H1 (cell line): Measurements from ENCODE around the gene MYO1D. TPM values are rescaled to one million over a fixed set of nuclear protein-coding genes. Genes with fewer than 3 reads are reported as not detected.

ENCODE experiments used
- CTCF ChIA-PET: fragments of 300-600 bp; sonication (Branson Sonifier 250); formaldehyde crosslinking; loops from one replicate; lab custom pipeline; 2021; ENCODE audit not compliant: partially characterized antibody; lab: Charles Lee
- POLR2A ChIA-PET: fragments of 300-600 bp; sonication (Branson Sonifier 250); formaldehyde crosslinking; loops from one replicate; lab custom pipeline; 2021; ENCODE audit warnings: inconsistent platforms; ENCODE audit not compliant: partially characterized antibody; lab: Charles Lee
- DNase-seq, 2 experiments: peaks; one replicate each; pipeline versions ENCODE4 v3.0.0 to v3.0.0-alpha.2; 2010 to 2022; ENCODE audit warnings: low spot score in 2 of 2, low read depth in 1 of 2, mixed read lengths in 1 of 2
- FAIRE-seq: peaks from 2 replicates; lab custom pipeline; 2011; peaks lifted over from hg19 to GRCh38; lab: Jason Lieb, UNC
- H2AFZ ChIP-seq: 2 replicates; pipeline ENCODE4 v1.8.1; 2012; ENCODE audit warnings: low read length, inconsistent platforms
- H2AK5ac ChIP-seq: 2 replicates; pipeline ENCODE4 v1.6.1; 2013; ENCODE audit warnings: low read depth, low read length
- H2BK120ac ChIP-seq: replicated peaks from 2 replicates; pipeline ENCODE3; 2013; ENCODE audit warnings: low read depth, low read length, inconsistent platforms
- H2BK12ac ChIP-seq: 2 replicates; pipeline ENCODE4 v1.6.1; 2013; ENCODE audit warnings: low read depth, low read length
- H2BK15ac ChIP-seq: 2 replicates; pipeline ENCODE4 v1.6.1; 2013; ENCODE audit warnings: low read length
- H2BK20ac ChIP-seq: 2 replicates; pipeline ENCODE4 v1.6.1; 2013; ENCODE audit warnings: low read length
- H2BK5ac ChIP-seq: 2 replicates; pipeline ENCODE4 v1.6.1; 2013; ENCODE audit warnings: low read depth, low read length
- H3K14ac ChIP-seq: 2 replicates; pipeline ENCODE4 v1.6.1; 2013; ENCODE audit warnings: inconsistent platforms; ENCODE audit not compliant: insufficient read length
- H3K18ac ChIP-seq: 2 replicates; pipeline ENCODE4 v1.6.1; 2013; ENCODE audit warnings: low read length; ENCODE audit errors: extremely low read depth
- H3K23ac ChIP-seq: 2 replicates; pipeline ENCODE4 v1.6.1; 2013; ENCODE audit warnings: inconsistent platforms; ENCODE audit not compliant: insufficient read length
- H3K23me2 ChIP-seq: 2 replicates; pipeline ENCODE4 v1.6.1; 2013; ENCODE audit warnings: low read depth, low read length
- H3K27ac ChIP-seq: 2 replicates; pipeline ENCODE4 v1.6.1; 2011; ENCODE audit warnings: low read depth, low read length, inconsistent platforms
- H3K27me3 ChIP-seq, 4 experiments: replicated peaks in 1 of 4; 1 replicate in 1 of 4; 2 replicates in 3 of 4; pipeline versions ENCODE4 v1.6.1 to v1.8.1; 2011 to 2013; ENCODE audit warnings: low read length in 3 of 4, mild to moderate bottlenecking in 3 of 4, inconsistent platforms in 2 of 4, mixed read lengths in 2 of 4, moderate library complexity in 1 of 4; ENCODE audit not compliant: control insufficient read depth in 3 of 4, insufficient read depth in 3 of 4; ENCODE audit errors: extremely low read depth in 1 of 4
- H3K36me3 ChIP-seq, 4 experiments: 2 replicates each; pipeline versions ENCODE4 v1.6.1 to v1.8.1; 2011 to 2013; ENCODE audit warnings: mild to moderate bottlenecking in 4 of 4, low read length in 3 of 4, moderate library complexity in 2 of 4, control low read depth in 1 of 4, inconsistent platforms in 1 of 4; ENCODE audit not compliant: insufficient read depth in 4 of 4, control insufficient read depth in 2 of 4
- H3K4ac ChIP-seq: replicated peaks from 2 replicates; pipeline ENCODE3; 2013; ENCODE audit warnings: low read length, low read depth, mixed read lengths, inconsistent platforms; ENCODE audit not compliant: insufficient read length
- H3K4me1 ChIP-seq, 4 experiments: replicated peaks in 1 of 4; 1 replicate in 1 of 4; 2 replicates in 3 of 4; pipeline versions ENCODE4 v1.6.1 to v1.8.1; 2011 to 2013; ENCODE audit warnings: low read length in 3 of 4, inconsistent platforms in 2 of 4, mixed read lengths in 1 of 4; ENCODE audit not compliant: insufficient read depth in 4 of 4, control insufficient read depth in 3 of 4
- H3K4me2 ChIP-seq, 2 experiments: 2 replicates each; pipeline versions ENCODE4 v1.6.1 to v1.8.1; 2011 to 2013; ENCODE audit warnings: low read depth in 2 of 2, low read length in 2 of 2, control low read depth in 1 of 2, inconsistent platforms in 1 of 2, mild to moderate bottlenecking in 1 of 2; ENCODE audit not compliant: insufficient read depth in 1 of 2
- H3K4me3 ChIP-seq, 4 experiments: fragments of 200-600, 300-600 bp in 1 of 4; sonication (generic), shearing (Covaris generic), sonication (Bioruptor Twin) in 1 of 4; 2 replicates each; pipeline versions ENCODE4 v1.5.1 to v1.8.1; 2011 to 2016; ENCODE audit warnings: low read length in 4 of 4, low read depth in 3 of 4, control low read depth in 2 of 4, inconsistent platforms in 2 of 4, mild to moderate bottlenecking in 2 of 4, mixed read lengths in 1 of 4, moderate library complexity in 1 of 4; ENCODE audit not compliant: insufficient read depth in 2 of 4; ENCODE audit errors: extremely low read depth in 1 of 4
- H3K56ac ChIP-seq: replicated peaks from 2 replicates; pipeline ENCODE3; 2013; ENCODE audit warnings: low read depth, mild to moderate bottlenecking, mixed read lengths, low read length, inconsistent platforms; ENCODE audit not compliant: insufficient read length
- H3K79me1 ChIP-seq: 2 replicates; pipeline ENCODE4 v1.6.1; 2013; ENCODE audit warnings: low read depth, low read length, control low read depth
- H3K79me2 ChIP-seq, 2 experiments: 2 replicates each; pipeline versions ENCODE4 v1.6.1 to v1.8.1; 2012 to 2013; ENCODE audit warnings: low read length in 2 of 2, mild to moderate bottlenecking in 2 of 2, inconsistent platforms in 1 of 2; ENCODE audit not compliant: insufficient read depth in 2 of 2, control insufficient read depth in 1 of 2
- H3K9ac ChIP-seq, 4 experiments: replicated peaks in 1 of 4; 1 replicate in 1 of 4; 2 replicates in 3 of 4; pipeline versions ENCODE4 v1.6.1 to v1.8.1; 2011 to 2013; ENCODE audit warnings: low read depth in 3 of 4, low read length in 3 of 4, control low read depth in 2 of 4, mild to moderate bottlenecking in 2 of 4, moderate library complexity in 2 of 4, inconsistent platforms in 1 of 4; ENCODE audit errors: extremely low read depth in 1 of 4
- H3K9me3 ChIP-seq, 2 experiments: 2 replicates each; pipeline versions ENCODE4 v1.6.1 to v1.8.1; 2012 to 2013; ENCODE audit warnings: mild to moderate bottlenecking in 2 of 2, moderate library complexity in 2 of 2, control low read depth in 1 of 2, inconsistent platforms in 1 of 2, low read depth in 1 of 2, low read length in 1 of 2, mixed read lengths in 1 of 2; ENCODE audit not compliant: insufficient read depth in 2 of 2
- H4K20me1 ChIP-seq, 2 experiments: replicated peaks in 1 of 2; 2 replicates each; pipeline versions ENCODE3 to v1.8.1; 2011 to 2013; ENCODE audit warnings: inconsistent platforms in 2 of 2, low read length in 2 of 2, mild to moderate bottlenecking in 1 of 2; ENCODE audit not compliant: insufficient read depth in 2 of 2, control insufficient read depth in 1 of 2
- H4K5ac ChIP-seq: 2 replicates; pipeline ENCODE4 v1.6.1; 2013; ENCODE audit warnings: low read length, low read depth, mixed read lengths, inconsistent platforms; ENCODE audit not compliant: insufficient read length
- H4K8ac ChIP-seq: 2 replicates; pipeline ENCODE4 v1.8.0; 2013; ENCODE audit warnings: mild to moderate bottlenecking, moderate library complexity, low read length, inconsistent platforms; ENCODE audit not compliant: insufficient read depth; ENCODE audit errors: extremely low read depth
- H4K91ac ChIP-seq: replicated peaks from 2 replicates; pipeline ENCODE3; 2013; ENCODE audit warnings: low read length, mixed read lengths, inconsistent platforms; ENCODE audit not compliant: insufficient read length
- ASH2L ChIP-seq: fragments of 200-600, 300-600 bp; sonication (generic); IDR thresholded peaks from one replicate; pipeline ENCODE4 v1.7.1; 2017; ENCODE audit warnings: low read length
- BACH1 ChIP-seq: IDR thresholded peaks from 2 replicates; pipeline ENCODE4 v1.6.1; 2012; ENCODE audit warnings: low read length, improper control_type of control experiment
- CBX5 ChIP-seq: fragments of 300-800, 300-1000 bp; sonication (generic); IDR thresholded peaks from 2 replicates; pipeline ENCODE4 v1.7.1; 2016; ENCODE audit warnings: antibody characterized with exemption, low read length, low read depth
- EP300 ChIP-seq, 2 experiments: IDR thresholded peaks; 1 replicate in 1 of 2; 2 replicates in 1 of 2; pipeline ENCODE4 v1.6.1; 2011 to 2012; ENCODE audit warnings: low read depth in 2 of 2, low read length in 2 of 2, mild to moderate bottlenecking in 2 of 2, borderline replicate concordance in 1 of 2, inconsistent platforms in 1 of 2, moderate library complexity in 1 of 2
- FOSL1 ChIP-seq: IDR thresholded peaks from 2 replicates; pipeline ENCODE4 v1.6.1; 2011; ENCODE audit warnings: mild to moderate bottlenecking, low read depth, low read length, moderate library complexity; ENCODE audit not compliant: insufficient read depth
- KDM5A ChIP-seq: fragments of 200-600 bp; IDR thresholded peaks from 2 replicates; pipeline ENCODE4 v1.7.1; 2012; ENCODE audit warnings: mild to moderate bottlenecking, low read length, inconsistent platforms, mixed read lengths
- POLR2AphosphoS5 ChIP-seq: IDR thresholded peaks from 2 replicates; pipeline ENCODE4 v1.6.1; 2011; ENCODE audit warnings: low read depth, low read length
- RFX5 ChIP-seq: IDR thresholded peaks from 2 replicates; pipeline ENCODE4 v1.6.1; 2011; ENCODE audit warnings: low read depth, low read length, improper control_type of control experiment, borderline replicate concordance
- SIN3A ChIP-seq, 2 experiments: IDR thresholded peaks in 1 of 2; conservative IDR thresholded peaks in 1 of 2; 2 replicates each; pipeline ENCODE4 v1.6.1; 2011 to 2012; ENCODE audit warnings: low read length in 2 of 2, improper control_type of control experiment in 1 of 2, low read depth in 1 of 2, mild to moderate bottlenecking in 1 of 2
- SP2 ChIP-seq: IDR thresholded peaks from 2 replicates; pipeline ENCODE4 v1.6.1; 2012; ENCODE audit warnings: mild to moderate bottlenecking, low read length, inconsistent platforms
- TAF1 ChIP-seq: IDR thresholded peaks from 2 replicates; pipeline ENCODE4 v1.6.1; 2011; ENCODE audit warnings: mild to moderate bottlenecking, low read depth, low read length
- WGBS, 2 experiments: shearing (Covaris generic) in 1 of 2; methylation state at CpG; one replicate each; pipeline versions ENCODE4 v1.1.6 to v1.1.7; 2013 to 2015; ENCODE audit warnings: low lambda C conversion rate in 2 of 2, mixed read lengths in 2 of 2, inconsistent platforms in 1 of 2, low coverage in 1 of 2, missing lambda C conversion rate in 1 of 2; ENCODE audit not compliant: insufficient replicate concordance in 2 of 2, insufficient coverage in 1 of 2, insufficient read length in 1 of 2; ENCODE audit errors: extremely low coverage in 1 of 2, missing lambda C conversion rate in 1 of 2; 5-methylcytosine and 5-hydroxymethylcytosine counted together
- polyA plus RNA-seq, 7 experiments: library from polyadenylated mRNA; depleted of rRNA in 3 of 7; stranded (reverse) in 5 of 7; unstranded in 2 of 7; fragments of >200 nt in 5 of 7; fragments of 200-250 nt in 2 of 7; gene quantifications; 1 replicate in 5 of 7; 2 replicates in 1 of 7; 4 replicates in 1 of 7; pipeline versions ENCODE4 v1.2.1 to v1.2.3, GENCODE V29; 2011 to 2013; ENCODE audit warnings: missing spikeins in 2 of 7, mixed read lengths in 2 of 7
- total RNA-seq: library from RNA; stranded (reverse); fragmentation: NEBNext Ultra II Directional; extraction: Animal tissue kit (Norgen Biotek cat#: 25700); gene quantifications from 2 replicates; pipeline ENCODE4 v1.2.1, GENCODE V29; 2021
- TF ChIP-seq, protein P1 (sequence below): IDR thresholded peaks from 2 replicates; pipeline ENCODE4 v1.6.1; 2012; ENCODE audit warnings: inconsistent platforms
- TF ChIP-seq, protein P2 (sequence below): IDR thresholded peaks from 2 replicates; pipeline ENCODE4 v1.6.1; 2011; ENCODE audit warnings: low read length, improper control_type of control experiment

MYO1D gene
- total and polyA plus RNA-seq, 2 of the 8 experiments (the other 6 are each of a cell fraction or from before 2014, with no cell fraction given): 6.5 to 25.4 TPM

DNA sequence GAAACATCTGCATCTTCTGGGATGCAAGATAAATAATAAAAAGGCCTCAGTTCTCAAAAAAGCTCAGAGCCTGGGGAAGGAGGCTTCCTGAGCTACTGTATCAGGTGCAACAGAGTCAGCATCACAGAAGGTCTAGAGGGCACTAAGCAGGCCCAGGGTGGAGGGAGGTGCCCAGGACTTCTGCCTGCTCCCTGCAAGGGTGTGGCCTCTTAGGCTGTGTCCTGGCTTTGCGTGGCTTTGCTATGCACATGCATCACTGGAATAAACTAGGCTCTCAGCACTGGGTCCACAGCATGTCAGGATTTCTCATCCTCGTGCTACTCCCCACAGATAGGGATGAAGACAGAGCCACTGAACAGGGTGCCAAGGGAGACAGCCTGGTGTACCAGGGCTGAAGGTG is 364.6 kb downstream of the MYO1D start:
- no peak overlapping the region for H3K4me2 ChIP-seq
- H4K91ac ChIP-seq: no peak overlapping the region
- FAIRE-seq (no peak), DNase-seq (no peak)
- no peak overlapping the region for H2AFZ ChIP-seq
- H3K79me1 ChIP-seq: no peaks in the 10 kb centered on the region
- no peak overlapping the region for H3K4ac ChIP-seq
- H3K9me3 ChIP-seq: no peaks in the 10 kb centered on the region
- H2BK120ac ChIP-seq: no peak overlapping the region
- H3K36me3 ChIP-seq: no peaks in the 10 kb centered on the region
- no peak overlapping the region for H3K9ac ChIP-seq
- no peak overlapping the region for H3K27ac ChIP-seq
- H3K4me3 ChIP-seq: no peak overlapping the region
- H3K27me3 ChIP-seq: peaks cover 0 to 1% (median 0%) of the 10 kb centered on the region in 4 experiments; a peak in 1 of 7 replicates
- no peak overlapping the region for H4K8ac ChIP-seq
- H2BK20ac ChIP-seq: no peak overlapping the region
- H3K23me2 ChIP-seq: no peaks in the 10 kb centered on the region
- no peak overlapping the region for H4K5ac ChIP-seq
- H3K14ac ChIP-seq: no peak overlapping the region
- 88% methylated on average over 2 of the region's 2 CpGs; no CpG with 5 or more reads in 1 of the 2 experiments for WGBS, 2 experiments
- H3K23ac ChIP-seq: no peak overlapping the region
- H2BK5ac ChIP-seq: 0 out of 2 replicates have a peak overlapping the region, but pooled peaks have one; percentile 1
- ChIA-PET POLR2A (interaction anchor here (1.5 kb wide), 1 partner anchor 29 kb away, joined by 4 read pairs; no protein-coding TSS in a partner anchor), CTCF (interaction anchor here (0.6 to 2.1 kb wide), 6 partner anchors 11 to 628 kb away, joined by 3 to 5 read pairs (median 3); no protein-coding TSS in a partner anchor)
- no peaks in the 10 kb centered on the region for H4K20me1 ChIP-seq
- no peak overlapping the region for H2BK12ac ChIP-seq
- H3K18ac ChIP-seq: no peak overlapping the region
- H2AK5ac ChIP-seq: no peak overlapping the region
- peaks cover 4 to 12% (median 6%) of the 10 kb centered on the region in 4 experiments; a peak in 5 of 7 replicates for H3K4me1 ChIP-seq
- no peaks in the 10 kb centered on the region for H3K79me2 ChIP-seq
- H3K56ac ChIP-seq: no peak overlapping the region
- no peak overlapping the region for H2BK15ac ChIP-seq
- TF ChIP-seq EP300 (IDR thresholded peaks at IDR 0.05; ENCODE audit: borderline replicate concordance in 1 of 2, low read depth in 2 of 2, low read length in 2 of 2) (no peak), TAF1 (no peak), FOSL1 (no peak), POLR2AphosphoS5 (no peak), SP2 (no peak), ASH2L (no peak), BACH1 (no peak), KDM5A (no peak), RFX5 (no peak), CBX5 (no peak), SIN3A (conservative IDR thresholded peaks at IDR 0.05 in 1 of 2, IDR thresholded peaks at IDR 0.05 in 1 of 2; ENCODE audit: low read depth in 1 of 2, low read length in 2 of 2) (no peak)
- TF ChIP-seq, protein P1, sequence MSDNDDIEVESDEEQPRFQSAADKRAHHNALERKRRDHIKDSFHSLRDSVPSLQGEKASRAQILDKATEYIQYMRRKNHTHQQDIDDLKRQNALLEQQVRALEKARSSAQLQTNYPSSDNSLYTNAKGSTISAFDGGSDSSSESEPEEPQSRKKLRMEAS: no peak
- TF ChIP-seq, protein P2, sequence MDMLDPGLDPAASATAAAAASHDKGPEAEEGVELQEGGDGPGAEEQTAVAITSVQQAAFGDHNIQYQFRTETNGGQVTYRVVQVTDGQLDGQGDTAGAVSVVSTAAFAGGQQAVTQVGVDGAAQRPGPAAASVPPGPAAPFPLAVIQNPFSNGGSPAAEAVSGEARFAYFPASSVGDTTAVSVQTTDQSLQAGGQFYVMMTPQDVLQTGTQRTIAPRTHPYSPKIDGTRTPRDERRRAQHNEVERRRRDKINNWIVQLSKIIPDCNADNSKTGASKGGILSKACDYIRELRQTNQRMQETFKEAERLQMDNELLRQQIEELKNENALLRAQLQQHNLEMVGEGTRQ: no peak
